Bronchial epithelial cell (primary cell): ENCODE measurements around the gene DOLPP1. TPM values are rescaled to one million over a fixed set of nuclear protein-coding genes. Genes with fewer than 3 reads are reported as not detected.
"Not testable (repeated sequence)": the region's sequence is repeated elsewhere in the genome, so short reads cannot be mapped to it uniquely, and the experiment has no call there.

Experiments used
- DNase-seq: peaks from one replicate; pipeline ENCODE4 v3.0.0-alpha.2; 2010; ENCODE audit warnings: low read depth
- FAIRE-seq: peaks from 2 replicates; lab custom pipeline; 2011; peaks lifted over from hg19 to GRCh38; lab: Jason Lieb, UNC
- H3K27me3 ChIP-seq: 2 replicates; pipeline ENCODE4 v1.5.1; 2011; ENCODE audit warnings: low read length; ENCODE audit not compliant: control insufficient read depth, insufficient read depth
- H3K36me3 ChIP-seq: 2 replicates; pipeline ENCODE4 v1.5.1; 2011; ENCODE audit warnings: low read length; ENCODE audit not compliant: control insufficient read depth, insufficient read depth
- H3K4me3 ChIP-seq: 2 replicates; pipeline ENCODE4 v1.5.1; 2011; ENCODE audit warnings: mild to moderate bottlenecking, low read depth, low read length, control low read depth
- CTCF ChIP-seq: IDR thresholded peaks from 2 replicates; pipeline ENCODE4 v1.5.1; 2011; ENCODE audit warnings: mild to moderate bottlenecking, moderate library complexity, low read length, control low read depth, inconsistent platforms; ENCODE audit not compliant: insufficient read depth, severe bottlenecking
- total RNA-seq: library from RNA; depleted of rRNA; stranded (reverse); fragments of >200 nt; gene quantifications from 2 replicates; pipeline ENCODE4 v1.2.1, GENCODE V29; 2014

DOLPP1 gene
- total RNA-seq, 1 donor from 2014 or later, result 10.8 TPM

GRCh38 chr9:129125478-129125877 lies 44.6 kb downstream of the DOLPP1 start:
- H3K27me3 ChIP-seq, result no peaks in the 10 kb centered on the region
- DNase-seq (peak; percentile 88), FAIRE-seq (peak; percentile 83)
- H3K4me3 ChIP-seq, result no peak overlapping the region
- TF ChIP-seq CTCF, result no peak
- peaks cover 15% of the 10 kb centered on the region for H3K36me3 ChIP-seq

- no peaks in the 10 kb centered on the region for H3K27me3 ChIP-seq
- FAIRE-seq, result no peak
- no peak overlapping the region for H3K4me3 ChIP-seq
- TF ChIP-seq CTCF, result no peak
- no peak for DNase-seq
- H3K36me3 ChIP-seq, result peaks cover 9% of the 10 kb centered on the region
Observed at GRCh38 chr9:129126749-129127618, 46.1 kb downstream of the DOLPP1 start.

- H3K4me3 ChIP-seq, result no peak overlapping the region
- no peak for TF ChIP-seq CTCF
- no peak for FAIRE-seq
- peaks cover 15% of the 10 kb centered on the region for H3K36me3 ChIP-seq
- no peaks in the 10 kb centered on the region for H3K27me3 ChIP-seq
- DNase-seq, result no peak
Observed at GRCh38 chr9:129128689-129129088, 47.8 kb downstream of the DOLPP1 start.

DNA sequence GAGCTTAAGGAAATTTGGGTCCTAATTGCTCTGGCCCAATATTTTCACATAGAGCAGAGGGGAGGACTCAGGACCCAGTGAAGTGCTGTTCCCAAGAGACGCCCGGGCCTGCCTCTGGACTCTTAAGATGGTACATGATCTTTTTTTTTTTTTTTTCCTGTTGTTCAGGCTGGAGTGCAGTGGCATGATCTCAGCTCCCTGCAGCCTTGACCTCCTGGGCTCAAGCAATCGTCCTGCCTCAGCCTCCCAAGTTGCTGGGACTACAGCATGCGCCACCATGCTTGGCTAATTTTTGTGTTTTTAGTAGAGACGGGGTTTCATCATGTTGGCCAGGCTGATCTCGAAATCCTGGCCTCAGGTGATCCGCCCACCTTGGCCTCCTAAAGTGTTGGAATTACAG lies 49.4 kb downstream of the DOLPP1 start:
- not testable (repeated sequence) for H3K4me3 ChIP-seq, H3K27me3 ChIP-seq, FAIRE-seq, DNase-seq
- H3K36me3 ChIP-seq, result peaks cover 16% of the 10 kb centered on the region

- no peak for DNase-seq
- FAIRE-seq, result no peak
- Histone ChIP-seq H3K36me3 (peaks cover 20% of the 10 kb centered on the region), H3K27me3 (no peaks in the 10 kb centered on the region), H3K4me3 (no peak overlapping the region)
- no peak for TF ChIP-seq CTCF
Observed at GRCh38 chr9:129130791-129131190, 49.9 kb downstream of the DOLPP1 start.

GRCh38 chr9:129131300-129132145 lies 50.6 kb downstream of the DOLPP1 start:
- peak; percentile 100 for TF ChIP-seq CTCF
- FAIRE-seq (no peak), DNase-seq (peak; percentile 51)
- Histone ChIP-seq H3K4me3 (no peak overlapping the region), H3K27me3 (no peaks in the 10 kb centered on the region), H3K36me3 (peaks cover 21% of the 10 kb centered on the region)
